Endothelial cell of umbilical vein (primary cell): ENCODE data around the gene ITGB2. TPM values are rescaled to one million over a fixed set of nuclear protein-coding genes. Genes with fewer than 3 reads are reported as not detected.

Experiments
- BruUV-seq: library from RNA; stranded (reverse); fragments of 400-500 nt; replicated peaks from 2 replicates; lab custom pipeline; 2021; lab: Mats Ljungman, UMichigan
- CTCF ChIA-PET: fragments of 300-600, 350-600 bp; sonication (Branson Sonifier 250); formaldehyde crosslinking; loops from one replicate; lab custom pipeline; 2021; ENCODE audit warnings: antibody characterized with exemption, inconsistent platforms; lab: Charles Lee
- POLR2A ChIA-PET: fragments of 300-600, 350-600 bp; sonication (Branson Sonifier 250); formaldehyde crosslinking; loops from one replicate; lab custom pipeline; 2021; ENCODE audit warnings: antibody characterized with exemption, inconsistent platforms; lab: Charles Lee
- DNase-seq: peaks from one replicate; pipeline ENCODE4 v3.0.0-alpha.2; 2011; ENCODE audit warnings: low read depth, low spot score
- FAIRE-seq: peaks from 2 replicates; lab custom pipeline; 2011; peaks lifted over from hg19 to GRCh38; lab: Jason Lieb, UNC
- H2AFZ ChIP-seq: 2 replicates; pipeline ENCODE4 v1.6.0; 2012; ENCODE audit warnings: low read depth, low read length, control low read depth, inconsistent platforms
- H3K27ac ChIP-seq: 2 replicates; pipeline ENCODE4 v1.5.1; 2011; ENCODE audit warnings: low read depth, mild to moderate bottlenecking, control low read depth, low read length, moderate library complexity; ENCODE audit not compliant: insufficient read depth
- H3K27me3 ChIP-seq, 2 experiments: 2 replicates each; pipeline versions ENCODE4 v1.6.0 to v1.6.1; 2011; ENCODE audit warnings: low read length in 2 of 2, mixed read lengths in 1 of 2; ENCODE audit not compliant: control insufficient read depth in 2 of 2, insufficient read depth in 2 of 2
- H3K36me3 ChIP-seq, 2 experiments: 2 replicates in 1 of 2; 3 replicates in 1 of 2; pipeline ENCODE4 v1.5.1; 2011; ENCODE audit warnings: low read length in 2 of 2, mild to moderate bottlenecking in 1 of 2, moderate library complexity in 1 of 2; ENCODE audit not compliant: control insufficient read depth in 2 of 2, insufficient read depth in 2 of 2; ENCODE audit errors: extremely low read depth in 1 of 2
- H3K4me1 ChIP-seq: 3 replicates; pipeline ENCODE4 v1.5.1; 2011; ENCODE audit warnings: mild to moderate bottlenecking, low read length; ENCODE audit not compliant: control insufficient read depth, insufficient read depth; ENCODE audit errors: extremely low read depth
- H3K4me2 ChIP-seq: 2 replicates; pipeline ENCODE4 v1.6.1; 2011; ENCODE audit warnings: low read length, control low read depth, mixed read lengths; ENCODE audit not compliant: insufficient read depth
- H3K4me3 ChIP-seq, 3 experiments: fragments of 200-600 bp in 1 of 3; sonication (generic), shearing (Covaris generic) in 1 of 3; replicated peaks in 1 of 3; 2 replicates each; pipeline ENCODE4 v1.5.1; 2011 to 2016; ENCODE audit warnings: control low read depth in 3 of 3, low read length in 3 of 3, mild to moderate bottlenecking in 2 of 3, inconsistent platforms in 1 of 3, low read depth in 1 of 3, moderate library complexity in 1 of 3; ENCODE audit not compliant: insufficient read depth in 1 of 3
- H3K79me2 ChIP-seq: 2 replicates; pipeline ENCODE4 v1.6.0; 2012; ENCODE audit warnings: low read length, inconsistent platforms; ENCODE audit not compliant: control insufficient read depth, insufficient read depth
- H3K9ac ChIP-seq: replicated peaks from 2 replicates; pipeline ENCODE3; 2011; ENCODE audit warnings: low read length, control low read depth; ENCODE audit not compliant: insufficient read depth; ENCODE audit errors: extremely low read depth
- H3K9me1 ChIP-seq: replicated peaks from 3 replicates; pipeline ENCODE4 v1.6.0; 2011; ENCODE audit warnings: mild to moderate bottlenecking, low read length; ENCODE audit not compliant: control insufficient read depth, insufficient read depth; ENCODE audit errors: extremely low read depth
- H3K9me3 ChIP-seq: replicated peaks from 2 replicates; pipeline ENCODE4 v1.5.1; 2012; ENCODE audit warnings: low read length, inconsistent platforms; ENCODE audit not compliant: control insufficient read depth, insufficient read depth
- H4K20me1 ChIP-seq: replicated peaks from 2 replicates; pipeline ENCODE3; 2011; ENCODE audit warnings: mild to moderate bottlenecking, low read length; ENCODE audit not compliant: control insufficient read depth, insufficient read depth; ENCODE audit errors: extremely low read depth
- CTCF ChIP-seq, 2 donors: IDR thresholded peaks; 1 replicate in 1 of 2; 2 replicates in 1 of 2; pipeline ENCODE4 v1.5.1; 2011; ENCODE audit warnings: low read length in 2 of 2, mild to moderate bottlenecking in 2 of 2, moderate library complexity in 2 of 2, control low read depth in 1 of 2, inconsistent platforms in 1 of 2, low read depth in 1 of 2; ENCODE audit not compliant: insufficient read depth in 1 of 2; ENCODE audit errors: extremely low read depth in 1 of 2
- EZH2 ChIP-seq: IDR thresholded peaks from 2 replicates; pipeline ENCODE4 v1.6.1; 2012; ENCODE audit warnings: borderline replicate concordance, low read depth, mild to moderate bottlenecking, moderate library complexity, low read length, inconsistent platforms; ENCODE audit not compliant: severe bottlenecking
- FOS ChIP-seq: IDR thresholded peaks from 2 replicates; pipeline ENCODE4 v1.6.1; 2011; ENCODE audit warnings: mild to moderate bottlenecking, low read length, moderate library complexity, borderline replicate concordance; ENCODE audit not compliant: insufficient read depth
- JUN ChIP-seq: IDR thresholded peaks from 2 replicates; pipeline ENCODE4 v1.6.1; 2011; ENCODE audit warnings: borderline replicate concordance, low read depth; ENCODE audit not compliant: insufficient read length, insufficient read depth
- MAX ChIP-seq: IDR thresholded peaks from 2 replicates; pipeline ENCODE4 v1.6.1; 2011; ENCODE audit not compliant: insufficient read depth, insufficient read length
- MYC ChIP-seq: IDR thresholded peaks from one replicate; pipeline ENCODE4 v1.6.1; 2011; ENCODE audit warnings: mild to moderate bottlenecking, low read depth, low read length
- POLR2AphosphoS5 ChIP-seq: IDR thresholded peaks from 2 replicates; pipeline ENCODE4 v1.6.1; 2012; ENCODE audit warnings: low read depth, mild to moderate bottlenecking, control low read depth, low read length, moderate library complexity; ENCODE audit not compliant: insufficient read depth
- dilution Hi-C: fragments of 300-500 bp; cut with MboI; formaldehyde crosslinking; loops from one replicate; pipeline ENCODE4 v1.15.0; 2019; ENCODE audit warnings: low sequenced_read_pairs; ENCODE audit not compliant: extremely low pct_ligation_motif_present
- intact Hi-C: fragments of 100-400 bp; cut with micrococcal nuclease; formaldehyde crosslinking; loops from one replicate; pipeline ENCODE4 v1.10.0; 2022
- polyA plus RNA-seq, 4 experiments: library from polyadenylated mRNA; depleted of rRNA in 3 of 4; stranded (reverse) in 3 of 4; unstranded in 1 of 4; fragments of >200 nt; gene quantifications; 2 replicates each; pipeline versions ENCODE4 v1.2.1 to v1.2.3, GENCODE V29; 2011 to 2012; ENCODE audit warnings: missing spikeins in 1 of 4
- total RNA-seq: library from RNA; stranded (reverse); gene quantifications from 2 replicates; pipeline ENCODE4 v1.2.3, GENCODE V29; 2021

ITGB2 gene
- total and polyA plus RNA-seq, 2 donors (not counting 3 experiments of a cell fraction or from before 2014, with no cell fraction given), result 0.39 to 0.91 TPM

- Histone ChIP-seq H3K36me3 (no peaks in the 10 kb centered on the region), H3K9me3 (no peaks in the 10 kb centered on the region), H2AFZ (no peak overlapping the region), H3K9ac (no peak overlapping the region), H3K27ac (no peak overlapping the region), H3K27me3 (peaks cover 4 to 5% of the 10 kb centered on the region in 2 experiments), H3K4me1 (peaks cover 22% of the 10 kb centered on the region), H3K4me2 (no peak overlapping the region), H3K79me2 (no peaks in the 10 kb centered on the region), H4K20me1 (no peaks in the 10 kb centered on the region), H3K9me1 (no peaks in the 10 kb centered on the region), H3K4me3 (no peak overlapping the region)
- DNase-seq (no peak), FAIRE-seq (no peak)
- POLR2A ChIA-PET, result no interaction called here
- TF ChIP-seq POLR2AphosphoS5 (no peak), EZH2 (no peak), CTCF (IDR thresholded peaks at IDR 0.05; ENCODE audit: extremely low read depth in 1 of 2, insufficient read depth in 1 of 2, low read depth in 1 of 2, low read length in 2 of 2) (no peak), JUN (no peak), MYC (no peak), MAX (no peak), FOS (no peak)
- dilution Hi-C loops (no loop called here), intact Hi-C loops (no loop called here)
- CTCF ChIA-PET, result interaction anchor here (0.8 to 1.9 kb wide), 6 partner anchors 10 to 124 kb away, joined by 3 to 11 read pairs (median 5); no protein-coding TSS in a partner anchor
- no TSS peak for BruUV-seq
Measured at GRCh38 chr21:44917446-44918106, 3.1 kb downstream of the ITGB2 start.
